NCI-H128 (cell line): ENCODE data around the gene ALCAM.

ENCODE experiments used
- DNase-seq: peaks from one replicate; lab custom pipeline; 2025; ENCODE audit not compliant: unreplicated experiment; lab: John Stamatoyannopoulos, UW

ALCAM gene

DNA sequence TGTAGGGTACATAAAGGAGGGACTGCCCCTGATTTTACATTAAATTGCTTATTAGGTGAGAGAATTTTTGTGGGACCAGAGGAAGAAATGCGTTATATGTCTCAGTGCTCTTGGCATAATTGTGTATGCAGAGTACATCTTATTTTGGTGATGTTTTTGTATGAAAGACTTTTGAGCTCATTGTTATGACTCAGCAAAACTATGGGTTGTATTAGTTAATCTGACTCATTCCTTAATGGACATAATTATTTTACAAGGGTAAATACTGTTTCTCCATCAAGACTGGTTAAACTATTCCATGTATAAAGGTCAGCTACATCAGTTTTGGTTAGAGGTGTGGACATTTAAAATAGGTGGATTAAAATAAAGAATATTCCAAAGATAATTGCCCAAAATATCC is 156.8 kb downstream of the ALCAM start:
- DNase-seq, result no peak

GRCh38 chr3:105525531-105525930 is 158.8 kb downstream of the ALCAM start:
- no peak for DNase-seq

GRCh38 chr3:105526360-105527111 is 159.8 kb downstream of the ALCAM start:
- DNase-seq, result peak; percentile 45

DNA sequence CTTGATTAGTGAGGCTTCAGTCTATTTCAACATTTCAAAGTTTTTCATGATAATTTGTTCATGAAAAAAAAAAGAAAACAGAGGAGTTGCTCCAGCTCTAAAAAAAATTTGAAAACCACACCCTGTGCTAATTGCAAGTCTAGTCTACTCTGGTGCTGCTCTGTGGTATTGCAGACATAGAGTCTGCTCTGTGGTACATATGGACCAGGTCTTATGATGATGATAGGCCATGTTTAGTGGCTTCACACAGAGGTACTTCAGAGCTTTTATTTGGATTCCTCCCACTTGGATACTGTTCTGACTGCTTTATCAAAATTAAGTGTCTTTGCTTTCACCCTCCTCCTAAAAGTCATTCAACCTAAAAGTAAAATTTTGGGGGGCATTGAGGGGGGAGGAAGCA is 160.8 kb downstream of the ALCAM start:
- DNase-seq, result peak; percentile 54

GRCh38 chr3:105527949-105528348 is 161.2 kb downstream of the ALCAM start:
- DNase-seq, result peak; percentile 74

GRCh38 chr3:105528955-105529354 is 162.2 kb downstream of the ALCAM start:
- no peak for DNase-seq

GRCh38 chr3:105529456-105529855 is 162.7 kb downstream of the ALCAM start:
- DNase-seq, result no peak

DNA sequence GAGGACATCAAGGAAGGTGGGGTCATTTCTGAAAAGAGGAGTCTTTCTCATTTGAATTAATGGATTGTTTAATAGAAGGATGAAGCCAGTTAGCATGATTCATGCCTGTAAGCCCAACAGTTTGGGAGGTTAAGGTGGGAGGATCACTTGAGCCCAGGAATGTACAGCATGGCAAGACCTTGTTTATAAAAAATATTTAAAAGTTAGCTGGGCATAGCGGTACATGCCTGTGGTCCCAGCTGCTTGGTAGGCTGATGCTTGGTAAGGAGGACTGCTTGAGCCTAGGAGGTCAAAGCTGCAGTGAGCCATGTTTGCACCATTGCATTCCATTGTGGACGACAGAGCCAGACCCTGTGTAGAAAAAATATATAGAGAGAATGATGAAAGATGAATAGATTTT is 165.5 kb downstream of the ALCAM start:
- no peak for DNase-seq

DNA sequence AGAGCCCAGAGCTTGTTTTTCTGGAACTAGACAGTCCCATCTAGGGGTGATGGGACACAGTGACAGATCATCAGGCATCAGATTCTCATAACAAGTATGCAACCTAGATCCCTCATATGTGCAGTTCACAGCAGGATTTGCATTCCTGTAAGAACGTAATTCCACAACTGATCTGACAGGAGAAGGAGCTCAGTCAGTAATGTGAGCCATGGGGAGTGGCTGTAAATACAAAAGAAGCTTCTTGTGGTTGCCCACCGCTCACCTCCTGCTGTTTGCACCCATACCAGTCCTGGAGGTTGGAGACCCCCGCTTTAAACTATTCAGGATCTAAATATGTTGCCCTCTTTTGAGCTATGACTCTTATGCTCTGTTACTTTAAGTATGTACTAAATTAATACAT is 167.3 kb downstream of the ALCAM start:
- no peak for DNase-seq

DNA sequence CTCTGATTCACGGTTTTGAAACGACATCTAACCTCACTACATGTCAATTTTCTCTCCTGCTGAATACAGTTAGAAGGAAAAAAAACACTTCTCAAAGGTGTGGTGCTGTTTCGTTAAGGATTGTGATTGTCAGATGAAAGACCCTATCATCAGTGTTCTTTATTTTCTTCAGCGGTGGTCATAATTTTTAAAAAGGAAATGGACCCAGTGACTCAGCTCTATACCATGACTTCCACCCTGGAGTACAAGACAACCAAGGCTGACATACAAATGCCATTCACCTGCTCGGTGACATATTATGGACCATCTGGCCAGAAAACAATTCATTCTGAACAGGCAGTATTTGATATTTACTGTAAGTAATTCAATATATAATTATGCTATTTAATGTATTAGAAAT is 167.8 kb downstream of the ALCAM start:
- DNase-seq, result no peak

DNA sequence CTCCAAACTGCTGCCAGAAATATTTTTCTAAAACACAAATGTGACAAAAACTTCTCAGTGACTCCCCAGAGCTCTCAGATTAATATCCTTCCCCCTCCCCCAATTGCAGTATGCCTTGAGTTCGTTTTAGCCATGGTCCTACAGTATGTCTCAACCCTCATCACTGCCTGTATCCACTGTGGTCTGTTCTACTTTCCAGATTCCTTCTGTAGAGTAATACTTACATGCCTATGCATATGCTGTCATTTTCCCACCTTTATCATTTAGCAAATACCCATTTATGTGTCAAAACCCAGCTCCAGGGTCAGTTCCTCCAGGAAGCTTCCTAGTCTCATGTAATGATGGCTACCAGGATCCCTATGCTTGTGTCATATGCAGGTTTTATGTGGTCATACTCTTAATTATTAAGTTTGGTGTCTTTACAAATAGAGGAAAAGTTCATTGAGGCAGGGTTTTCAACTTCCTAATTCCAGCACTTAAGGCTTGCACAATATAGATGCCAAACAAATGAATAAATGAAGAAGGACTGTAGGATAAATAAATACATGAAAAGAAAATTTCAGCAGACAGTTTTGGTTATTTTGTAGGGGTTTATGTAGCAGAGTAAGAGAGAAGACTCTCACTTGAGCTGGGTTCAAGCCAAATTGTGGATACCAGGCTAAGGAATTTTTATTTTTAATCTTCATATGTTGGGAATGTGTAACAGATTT is 170.8 kb downstream of the ALCAM start:
- no peak for DNase-seq

GRCh38 chr3:105538483-105538882 is 171.8 kb downstream of the ALCAM start:
- no peak for DNase-seq

DNA sequence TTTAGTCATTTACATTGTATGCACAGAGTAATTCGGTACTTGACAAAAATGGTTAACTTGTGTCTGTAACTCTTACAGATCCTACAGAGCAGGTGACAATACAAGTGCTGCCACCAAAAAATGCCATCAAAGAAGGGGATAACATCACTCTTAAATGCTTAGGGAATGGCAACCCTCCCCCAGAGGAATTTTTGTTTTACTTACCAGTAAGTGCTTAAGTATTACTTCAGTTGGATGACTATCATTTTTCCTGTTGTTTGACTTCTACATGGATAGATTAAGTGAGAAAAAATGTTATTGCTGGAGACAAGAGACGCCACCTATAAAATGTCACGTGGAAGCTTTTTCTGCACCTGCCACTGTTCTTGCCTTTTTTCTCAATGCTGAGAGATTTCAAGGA is 173.2 kb downstream of the ALCAM start:
- DNase-seq, result no peak

- no peak for DNase-seq
These were observed 175.7 kb downstream of the ALCAM start for GRCh38 chr3:105542282-105543019.

GRCh38 chr3:105545051-105545450 is 178.3 kb downstream of the ALCAM start:
- no peak for DNase-seq

GRCh38 chr3:105553851-105554250 is 187.1 kb downstream of the ALCAM start:
- no peak for DNase-seq

- DNase-seq, result no peak
These were observed 188.5 kb downstream of the ALCAM start for GRCh38 chr3:105555206-105555605.

- DNase-seq, result no peak
These were observed 193.1 kb downstream of the ALCAM start for GRCh38 chr3:105559856-105560255.

GRCh38 chr3:105561876-105562275 is 195.2 kb downstream of the ALCAM start:
- DNase-seq, result no peak

DNA sequence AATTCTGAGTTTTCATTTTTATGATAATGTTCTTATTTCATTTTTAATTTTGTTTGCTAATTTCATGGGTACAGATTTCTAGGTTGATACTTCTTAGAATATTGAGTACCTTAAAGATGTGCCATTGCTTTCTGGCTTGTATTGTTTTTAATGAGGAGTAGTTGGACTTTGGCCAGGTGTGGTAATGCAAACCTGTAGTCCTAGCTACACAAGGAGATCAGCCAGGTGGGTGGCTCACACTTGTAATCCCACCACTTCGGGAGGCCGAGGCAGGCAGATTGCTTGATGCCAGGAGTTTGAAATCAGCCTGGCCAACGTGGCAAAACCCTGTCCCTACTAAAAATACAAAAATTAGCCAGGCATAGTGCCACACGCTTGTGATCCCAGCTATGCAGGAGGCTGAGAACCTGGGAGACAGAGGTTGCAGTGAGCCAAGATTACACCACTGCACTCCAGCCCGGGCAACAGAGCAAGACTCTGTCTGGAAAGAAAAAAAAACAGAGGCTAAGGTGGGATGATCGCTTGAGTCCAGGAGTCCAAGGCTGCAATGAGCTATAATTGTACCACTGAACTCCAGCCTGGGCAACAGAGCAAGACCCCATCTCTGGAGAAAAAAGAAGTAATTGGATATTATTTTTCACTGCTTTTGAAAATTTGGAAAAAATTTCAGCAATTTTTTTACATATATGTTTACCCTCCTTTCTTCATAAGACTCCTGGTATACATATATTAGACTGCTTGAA is 198.0 kb downstream of the ALCAM start:
- no peak for DNase-seq

DNA sequence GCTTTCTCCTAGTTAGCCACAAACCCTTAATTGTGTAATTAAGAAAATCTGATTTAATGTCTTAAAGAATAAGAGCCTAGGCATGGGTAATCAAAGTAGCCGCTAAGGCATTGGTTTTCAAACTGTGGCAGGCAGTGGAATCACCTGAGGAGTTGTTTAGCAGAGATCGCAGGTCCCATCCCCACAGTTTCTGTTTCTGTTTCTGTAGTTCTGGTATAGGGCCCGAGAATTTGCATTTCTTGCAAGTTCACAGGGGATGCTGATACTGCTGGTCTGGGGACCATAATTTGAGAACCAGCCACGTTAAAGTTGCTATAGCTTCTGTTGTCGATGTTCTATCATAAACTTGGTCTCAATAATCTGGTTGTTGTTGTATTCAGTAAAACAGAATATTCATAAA is 204.3 kb downstream of the ALCAM start:
- no peak for DNase-seq
